ENCODE results near the gene ZNF575.

The ZNF575 gene

GRCh38 chr19:43553656-43554055 lies 20.7 kb downstream of the ZNF575 start:
- ChIA-PET POLR2A (interaction anchor here (0.9 to 1.4 kb wide), 2 partner anchors 42 to 49 kb away, joined by 3 to 4 read pairs; partner anchors contain the start of genes IRGQ and PHLDB3), CTCF (interaction anchor here (0.6 to 8.2 kb wide), 14 partner anchors 16 to 260 kb away, joined by 3 to 167 read pairs (median 11); partner anchors contain the start of genes IRGQ, XRCC1, ZNF575 and ZNF576)
- Histone ChIP-seq H3K9me3 (ENCODE audit: control insufficient read depth, insufficient read depth, low read depth, low read length) (no peaks in the 10 kb centered on the region), H3K36me3 (ENCODE audit: control insufficient read depth in 2 of 2, insufficient read depth in 1 of 2, low read length in 2 of 2) (peaks cover 76 to 92% of the 10 kb centered on the region in 2 experiments), H3K27ac (ENCODE audit: extremely low read depth, low read depth, low read length) (peak overlapping the region; percentile 35; the same call in 1 of the 2 replicates), H3K4me1 (ENCODE audit: control insufficient read depth, insufficient read depth, low read length) (no peaks in the 10 kb centered on the region), H3K4me3 (ENCODE audit: low read depth, low read length) (no peak overlapping the region)
- peak; percentile 55; the same call in 1 of the 2 replicates for TF ChIP-seq ZNF600 (tag by site-specific recombination; IDR thresholded peaks at IDR 0.05)
- no peak for TF ChIP-seq ZBTB49 (tag by site-specific recombination; IDR thresholded peaks at IDR 0.05; ENCODE audit: low read depth)

GRCh38 chr19:43554317-43554895 lies 21.4 kb downstream of the ZNF575 start:
- Histone ChIP-seq H3K4me1 (ENCODE audit: control insufficient read depth, insufficient read depth, low read length) (no peaks in the 10 kb centered on the region), H3K27ac (ENCODE audit: extremely low read depth, low read depth, low read length) (peak overlapping the region; percentile 35; the same call in 1 of the 2 replicates), H3K4me3 (ENCODE audit: low read depth, low read length) (no peak overlapping the region), H3K36me3 (ENCODE audit: control insufficient read depth in 2 of 2, insufficient read depth in 1 of 2, low read length in 2 of 2) (peaks cover 70 to 92% of the 10 kb centered on the region in 2 experiments), H3K9me3 (ENCODE audit: control insufficient read depth, insufficient read depth, low read depth, low read length) (no peaks in the 10 kb centered on the region)
- CTCF ChIA-PET, result interaction anchor here (0.6 to 8.2 kb wide), 52 partner anchors 8 to 606 kb away, joined by 3 to 167 read pairs (median 5); partner anchors contain the start of genes IRGQ, LYPD3, SRRM5 and XRCC1
- POLR2A ChIA-PET, result interaction anchor here (0.7 to 2.2 kb wide), 10 partner anchors 9 to 199 kb away, joined by 3 to 25 read pairs (median 4); partner anchors contain the start of genes IRGQ, PHLDB3 and ZNF576
- TF ChIP-seq ZNF362 (tag by site-specific recombination; IDR thresholded peaks at IDR 0.05), result no peak
- TF ChIP-seq HOXC10 (CRISPR knock-in tag; IDR thresholded peaks at IDR 0.05), result no peak
- TF ChIP-seq ZNF580 (tag by site-specific recombination; IDR thresholded peaks at IDR 0.05), result no peak
- no peak for TF ChIP-seq CTCF (tag by site-specific recombination; IDR thresholded peaks at IDR 0.05)
- no peak for TF ChIP-seq ZBTB26 (tag by site-specific recombination; optimal IDR thresholded peaks at IDR 0.05)
- TF ChIP-seq ZNF280D (tag by site-specific recombination; IDR thresholded peaks at IDR 0.05), result no peak
- no peak for TF ChIP-seq ZSCAN23 (tag by site-specific recombination; IDR thresholded peaks at IDR 0.05)
- no peak for TF ChIP-seq PRDM2 (tag by site-specific recombination; IDR thresholded peaks at IDR 0.05; ENCODE audit: borderline replicate concordance)
- no peak for TF ChIP-seq KLF9 (tag by site-specific recombination; IDR thresholded peaks at IDR 0.05; ENCODE audit: low read depth)
- no peak for TF ChIP-seq ZNF473 (tag by site-specific recombination; IDR thresholded peaks at IDR 0.05)
- TF ChIP-seq ZNF26 (tag by site-specific recombination; IDR thresholded peaks at IDR 0.05), result no peak
- TF ChIP-seq PRDM1 (tag by site-specific recombination; IDR thresholded peaks at IDR 0.05), result no peak

All from HEK293 (cell line).